ENCODE results near the gene SOCS4. TPM values are rescaled to one million over a fixed set of nuclear protein-coding genes. Genes with fewer than 3 reads are reported as not detected.
A peak's percentile ranks its signal among the peaks of the same experiment; 100 is the strongest.
"Not testable (repeated sequence)": the region's sequence is repeated elsewhere in the genome, so short reads cannot be mapped to it uniquely, and the experiment has no call there.

Gene SOCS4
- total RNA-seq, 2 donors from 2014 or later = 8.2 to 9.7 TPM

GRCh38 chr14:55026441-55026792 lies 619 bp upstream of the SOCS4 start:
- TF ChIP-seq CTCF (IDR thresholded peaks at IDR 0.05) (no peak), POLR2AphosphoS5 (IDR thresholded peaks at IDR 0.05) (no peak), POLR2A (IDR thresholded peaks at IDR 0.05) (no peak)
- H3K27ac ChIP-seq = peak overlapping the region; percentile 70 to 75
- H3K4me1 ChIP-seq (replicated peaks) = no peaks in the 10 kb centered on the region
- no peaks in the 10 kb centered on the region for H3K9me3 ChIP-seq
- 1% methylated on average over 9 of the region's 9 CpGs for WGBS
- DNase-seq (ENCODE audit: low spot score) = no peak
- H3K4me3 ChIP-seq = peak overlapping the region; percentile 58 to 74
- H3K36me3 ChIP-seq = no peaks in the 10 kb centered on the region
- no peaks in the 10 kb centered on the region for H3K27me3 ChIP-seq (replicated peaks; ENCODE audit: insufficient read depth)
- intact Hi-C loops (cut with DNase I) = loop anchor here (2.0 kb wide), 1 partner anchor 24 kb away; the partner anchor contains the start of gene MAPK1IP1L

- intact Hi-C loops (cut with DNase I) = no loop called here
- H3K4me3 ChIP-seq = peak overlapping the region; percentile 58 to 74
- TF ChIP-seq POLR2A (IDR thresholded peaks at IDR 0.05) (no peak), POLR2AphosphoS5 (IDR thresholded peaks at IDR 0.05) (no peak), CTCF (IDR thresholded peaks at IDR 0.05) (no peak)
- 3% methylated on average over 8 of the region's 8 CpGs for WGBS
- H3K36me3 ChIP-seq = no peaks in the 10 kb centered on the region
- H3K27ac ChIP-seq = no peak overlapping the region
- no peak for DNase-seq (ENCODE audit: low spot score)
- H3K9me3 ChIP-seq = no peaks in the 10 kb centered on the region
- no peaks in the 10 kb centered on the region for H3K27me3 ChIP-seq (replicated peaks; ENCODE audit: insufficient read depth)
- H3K4me1 ChIP-seq (replicated peaks) = no peaks in the 10 kb centered on the region
Observed at GRCh38 chr14:55028066-55028465, 1.0 kb downstream of the SOCS4 start.

- no peaks in the 10 kb centered on the region for H3K27me3 ChIP-seq (replicated peaks; ENCODE audit: insufficient read depth)
- no peaks in the 10 kb centered on the region for H3K36me3 ChIP-seq
- H3K4me3 ChIP-seq = no peak overlapping the region
- 63% methylated on average over 4 of the region's 4 CpGs for WGBS
- no peaks in the 10 kb centered on the region for H3K9me3 ChIP-seq
- no peak overlapping the region for H3K27ac ChIP-seq
- TF ChIP-seq POLR2AphosphoS5 (IDR thresholded peaks at IDR 0.05) (no peak), CTCF (IDR thresholded peaks at IDR 0.05) (no peak), POLR2A (IDR thresholded peaks at IDR 0.05) (no peak)
- intact Hi-C loops (cut with DNase I) = no loop called here
- no peaks in the 10 kb centered on the region for H3K4me1 ChIP-seq (replicated peaks)
- DNase-seq (ENCODE audit: low spot score) = no peak
Observed at GRCh38 chr14:55028476-55028875, 1.4 kb downstream of the SOCS4 start.

- H3K4me3 ChIP-seq = no peak overlapping the region
- intact Hi-C loops (cut with DNase I) = no loop called here
- H3K4me1 ChIP-seq (replicated peaks) = no peaks in the 10 kb centered on the region
- DNase-seq (ENCODE audit: low spot score) = no peak
- H3K9me3 ChIP-seq = no peaks in the 10 kb centered on the region
- WGBS = 27% methylated on average over 2 of the region's 2 CpGs
- no peaks in the 10 kb centered on the region for H3K36me3 ChIP-seq
- TF ChIP-seq CTCF (IDR thresholded peaks at IDR 0.05) = no peak
- no peak for TF ChIP-seq POLR2A (IDR thresholded peaks at IDR 0.05)
- TF ChIP-seq POLR2AphosphoS5 (IDR thresholded peaks at IDR 0.05) = no peak
- H3K27me3 ChIP-seq (replicated peaks; ENCODE audit: insufficient read depth) = no peaks in the 10 kb centered on the region
- H3K27ac ChIP-seq = no peak overlapping the region
Observed at GRCh38 chr14:55031190-55031589, 4.2 kb downstream of the SOCS4 start.

GRCh38 chr14:55037995-55038394 lies 11.0 kb downstream of the SOCS4 start:
- H3K9me3 ChIP-seq; H3K4me3 ChIP-seq; intact Hi-C loops (cut with DNase I); H3K27me3 ChIP-seq (replicated peaks; ENCODE audit: insufficient read depth); DNase-seq (ENCODE audit: low spot score); H3K4me1 ChIP-seq (replicated peaks); H3K36me3 ChIP-seq; H3K27ac ChIP-seq: not testable (repeated sequence)

Measured in prostate gland (tissue), 2 donors.